Effector CD4-positive, alpha-beta T cell (primary cell): ENCODE results near the gene SND1.
"Not testable (repeated sequence)": the region's sequence is repeated elsewhere in the genome, so short reads cannot be mapped to it uniquely, and the experiment has no call there.

ENCODE experiments used
- DNase-seq: peaks from one replicate; pipeline ENCODE4 v3.0.0-alpha.2; 2020

SND1 gene

DNA sequence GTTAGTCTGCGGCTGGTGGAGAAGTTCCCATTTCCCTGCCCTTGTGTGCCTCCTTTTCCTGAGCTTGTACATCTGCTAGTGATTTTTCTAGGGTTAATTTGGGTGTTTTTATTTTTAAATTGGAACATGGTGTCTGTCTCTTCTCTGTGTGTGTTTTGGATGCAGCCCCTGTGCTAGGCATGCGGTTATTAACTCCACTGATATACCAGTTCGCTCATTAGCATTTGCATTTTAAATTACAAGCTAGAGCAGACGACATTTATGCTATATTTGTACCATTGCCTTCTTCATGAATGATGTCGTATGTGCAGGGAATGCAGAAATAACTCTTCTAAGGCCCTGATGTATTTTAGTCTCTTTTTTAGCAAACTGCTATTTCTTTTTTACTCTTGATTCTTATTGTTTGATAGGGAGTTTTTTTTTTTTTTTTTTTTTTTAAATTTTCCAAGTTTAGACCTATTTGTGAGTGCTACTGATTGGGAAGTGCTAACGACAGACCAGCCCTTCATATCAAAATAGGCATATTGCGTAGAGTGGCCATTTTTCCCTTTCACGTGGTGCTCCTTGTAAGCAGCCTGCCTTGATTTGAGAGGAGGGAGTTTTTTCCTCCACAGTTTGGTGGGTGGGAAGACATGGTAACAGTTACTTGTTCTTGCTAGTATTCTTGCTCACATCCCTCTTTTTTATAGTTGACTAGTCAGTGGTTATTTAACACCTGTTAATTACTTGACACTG, 289.6 kb downstream of the SND1 start:
- DNase-seq, result no peak

DNA sequence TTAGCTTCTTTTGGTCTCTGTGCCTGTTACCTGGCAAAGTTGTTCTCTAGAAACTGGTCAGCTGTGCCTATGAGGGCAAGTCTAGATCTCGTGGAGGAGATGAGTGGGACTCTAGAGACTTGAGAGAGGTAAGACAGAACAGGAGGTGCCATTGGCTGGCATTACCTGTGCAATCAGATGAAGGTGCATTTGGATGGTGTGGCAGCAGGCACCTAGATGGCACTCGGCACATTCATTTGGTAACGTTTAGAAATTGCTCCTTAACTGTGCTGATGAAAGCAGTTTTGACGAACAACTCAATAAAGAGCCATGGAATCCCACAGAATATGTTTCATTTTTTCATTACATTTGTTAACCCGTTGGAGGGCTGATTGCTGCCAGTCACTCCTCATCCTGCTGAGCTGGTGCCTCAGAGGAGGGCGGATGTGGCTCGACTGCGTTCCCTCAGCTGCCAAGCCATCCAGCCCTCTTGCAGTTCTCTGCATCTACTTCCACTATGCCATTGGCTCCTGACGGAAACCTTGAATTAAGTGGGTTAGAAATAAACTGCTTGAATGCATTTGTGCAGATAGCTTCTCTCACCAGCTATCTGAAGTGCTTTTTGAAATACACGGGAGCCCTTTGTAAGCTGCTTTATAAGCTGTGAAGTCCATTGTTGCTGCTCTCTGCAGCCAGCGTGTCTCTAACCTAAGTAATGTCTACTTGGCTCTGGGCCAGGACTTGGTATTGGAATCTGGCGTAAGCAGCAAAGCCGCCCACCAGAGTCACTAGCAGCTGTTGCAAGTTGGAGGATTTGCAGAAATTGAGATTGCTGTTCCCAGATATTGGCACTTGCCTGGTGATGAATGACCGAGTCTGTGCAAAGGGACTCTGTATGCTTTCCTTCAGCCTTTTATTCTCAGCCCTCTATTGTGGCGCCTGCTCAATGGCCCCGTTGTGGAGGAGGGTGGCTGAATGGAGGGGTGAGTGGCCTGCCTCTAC, 291.8 kb downstream of the SND1 start:
- no peak for DNase-seq

GRCh38 chr7:127946111-127946510, 294.1 kb downstream of the SND1 start:
- no peak for DNase-seq

GRCh38 chr7:127946847-127947246, 294.9 kb downstream of the SND1 start:
- DNase-seq, result no peak

DNA sequence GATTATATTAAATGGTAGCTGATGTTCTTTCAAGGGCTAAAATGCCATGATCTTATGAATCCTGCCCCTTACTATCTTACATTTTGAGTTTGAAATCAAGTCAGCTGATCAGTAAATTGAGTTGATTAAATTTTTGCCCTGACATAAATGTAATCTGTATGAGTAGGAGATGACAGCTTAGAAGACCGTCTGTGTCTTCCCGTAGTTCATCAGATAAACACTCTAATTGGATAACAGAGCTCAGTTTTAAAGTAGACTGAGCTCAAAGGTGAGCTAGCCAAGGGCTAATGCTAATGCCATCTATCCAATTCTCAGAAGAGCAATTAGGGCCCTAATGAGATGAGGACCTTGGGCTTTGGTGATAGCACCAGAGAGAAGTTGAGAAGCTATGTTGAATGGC, 296.3 kb downstream of the SND1 start:
- DNase-seq, result no peak

DNA sequence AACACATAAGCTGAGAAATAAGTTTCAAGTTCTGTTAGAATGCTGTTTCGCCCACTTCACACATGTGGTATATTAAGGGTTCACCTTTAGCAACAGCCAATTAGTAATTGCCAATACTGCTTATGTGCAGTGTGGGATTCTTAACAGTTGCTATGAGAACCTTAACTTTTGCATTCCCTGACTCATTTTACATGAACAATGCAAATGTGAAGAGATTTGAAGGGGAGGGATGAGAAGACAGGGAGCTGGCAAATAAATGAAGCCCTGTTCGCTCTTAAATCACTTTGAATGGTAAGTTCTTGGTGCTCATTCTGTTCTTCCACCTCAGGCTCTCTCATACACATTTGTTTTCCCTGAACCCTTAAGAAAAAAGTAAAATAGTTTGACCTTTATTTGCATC, 296.9 kb downstream of the SND1 start:
- DNase-seq, result no peak

GRCh38 chr7:127949769-127950222, 297.8 kb downstream of the SND1 start:
- no peak for DNase-seq

GRCh38 chr7:127950233-127950935, 298.4 kb downstream of the SND1 start:
- no peak for DNase-seq

DNA sequence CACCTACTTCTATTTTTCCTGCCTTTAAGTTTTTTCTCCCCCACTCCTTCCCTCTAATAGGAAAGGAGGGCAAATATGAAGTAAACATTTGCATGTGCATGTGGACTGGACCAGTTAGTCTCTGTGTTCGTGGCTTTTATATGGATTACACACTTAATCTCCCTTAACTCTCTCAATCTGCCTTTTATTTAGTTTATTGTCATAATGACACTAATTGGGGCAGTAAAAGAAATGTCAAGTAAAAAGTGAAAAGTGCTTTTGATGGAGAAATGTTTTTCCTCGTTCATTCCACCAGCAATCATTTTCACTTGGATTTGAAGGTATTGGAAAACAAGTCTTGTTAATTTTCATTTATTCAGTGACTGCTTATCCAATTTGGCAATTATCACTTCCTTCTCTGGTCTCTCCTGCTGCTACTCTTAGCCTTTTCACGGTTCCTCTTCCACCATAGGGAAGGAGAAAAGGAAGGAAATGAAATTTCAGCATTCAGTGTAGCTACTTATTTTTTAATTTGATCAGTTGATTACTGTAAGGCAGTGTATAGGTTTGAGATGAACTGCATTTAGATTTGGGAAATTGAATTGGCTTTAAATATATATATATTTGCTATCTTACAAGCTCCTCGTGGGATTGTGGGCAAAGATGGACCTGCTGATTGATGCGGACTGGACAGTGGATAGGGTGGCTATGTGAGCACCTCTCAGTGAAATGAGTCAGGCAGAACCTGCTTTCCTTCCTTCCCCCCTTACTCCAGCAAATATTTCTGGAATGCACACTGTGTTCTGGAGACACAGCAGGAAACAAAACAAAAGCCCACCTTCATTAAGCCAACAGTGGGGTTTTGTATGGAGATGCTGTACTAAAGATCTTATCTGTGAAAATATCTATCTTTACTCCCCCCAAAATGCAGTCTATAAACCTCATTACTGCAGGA, 301.7 kb downstream of the SND1 start:
- DNase-seq, result no peak

GRCh38 chr7:127954357-127954748, 302.4 kb downstream of the SND1 start:
- DNase-seq, result no peak

- no peak for DNase-seq
Observed at GRCh38 chr7:127955051-127955531, 303.1 kb downstream of the SND1 start.

- no peak for DNase-seq
Observed at GRCh38 chr7:127957886-127958285, 305.9 kb downstream of the SND1 start.

GRCh38 chr7:127959770-127960169, 307.8 kb downstream of the SND1 start:
- no peak for DNase-seq

GRCh38 chr7:127961786-127962453, 309.9 kb downstream of the SND1 start:
- DNase-seq, result no peak

DNA sequence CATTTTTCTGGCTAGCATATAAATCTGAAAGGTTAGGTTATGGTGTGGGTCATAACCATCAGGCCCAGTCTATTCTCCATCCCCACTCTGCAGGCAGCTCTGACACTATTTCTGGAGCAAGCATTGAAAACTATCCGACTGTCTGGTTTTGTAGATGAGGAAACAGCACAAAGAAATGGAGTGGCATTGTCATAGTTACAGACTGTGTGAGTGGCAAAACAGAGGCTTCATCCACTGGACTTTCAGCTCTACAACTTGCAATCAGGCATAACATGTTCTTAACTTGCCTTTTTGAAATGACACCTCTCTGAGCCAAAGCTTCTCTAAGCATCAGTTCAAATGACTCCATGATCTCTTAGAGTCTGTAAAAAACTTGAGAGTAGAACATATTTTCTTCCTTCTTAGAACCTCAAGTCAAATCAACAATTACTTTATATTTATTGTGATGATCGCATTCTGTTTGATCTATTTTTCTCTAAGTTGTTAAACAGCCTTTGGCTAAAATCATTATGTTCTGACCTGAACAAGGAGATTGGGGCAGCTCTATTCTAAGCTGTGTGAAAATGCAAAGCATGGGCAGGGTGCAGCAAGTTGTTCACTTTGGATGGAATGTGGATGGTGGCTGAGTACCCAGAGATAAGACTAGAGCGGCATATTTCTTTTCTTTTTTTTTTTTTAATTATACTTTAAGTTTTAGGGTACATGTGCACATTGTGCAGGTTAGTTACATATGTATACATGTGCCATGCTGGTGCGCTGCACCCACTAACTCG, 310.8 kb downstream of the SND1 start:
- DNase-seq, result no peak

DNA sequence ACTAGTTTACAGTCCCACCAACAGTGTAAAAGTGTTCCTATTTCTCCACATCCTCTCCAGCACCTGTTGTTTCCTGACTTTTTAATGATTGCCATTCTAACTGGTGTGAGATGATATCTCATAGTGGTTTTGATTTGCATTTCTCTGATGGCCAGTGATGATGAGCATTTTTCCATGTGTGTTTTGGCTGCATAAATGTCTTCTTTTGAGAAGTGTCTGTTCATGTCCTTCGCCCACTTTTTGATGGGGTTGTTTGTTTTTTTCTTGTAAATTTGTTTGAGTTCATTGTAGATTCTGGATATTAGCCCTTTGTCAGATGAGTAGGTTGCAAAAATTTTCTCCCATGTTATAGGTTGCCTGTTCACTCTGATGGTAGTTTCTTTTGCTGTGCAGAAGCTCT, 311.9 kb downstream of the SND1 start:
- DNase-seq, result not testable (repeated sequence)

- DNase-seq, result no peak
Observed at GRCh38 chr7:127967281-127967680, 315.3 kb downstream of the SND1 start.

DNA sequence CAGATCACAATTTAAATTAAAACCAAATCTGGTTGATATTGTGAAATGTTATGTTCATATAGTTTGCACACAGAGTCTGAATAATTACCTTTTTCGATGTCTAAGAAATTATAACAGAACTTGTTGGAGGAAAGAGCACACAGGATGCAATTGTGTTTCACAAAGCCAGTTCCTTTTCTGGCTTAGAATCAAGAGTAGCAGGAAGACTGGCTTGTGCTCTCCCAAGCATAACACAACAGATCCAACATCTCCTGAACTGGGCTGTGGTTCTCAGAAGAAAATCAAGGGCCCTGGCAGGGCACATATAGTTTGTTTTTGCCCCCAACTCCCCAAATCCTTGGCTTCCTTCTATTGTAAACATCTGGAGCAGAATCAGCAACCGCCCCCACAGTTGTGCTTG, 316.6 kb downstream of the SND1 start:
- DNase-seq, result no peak

DNA sequence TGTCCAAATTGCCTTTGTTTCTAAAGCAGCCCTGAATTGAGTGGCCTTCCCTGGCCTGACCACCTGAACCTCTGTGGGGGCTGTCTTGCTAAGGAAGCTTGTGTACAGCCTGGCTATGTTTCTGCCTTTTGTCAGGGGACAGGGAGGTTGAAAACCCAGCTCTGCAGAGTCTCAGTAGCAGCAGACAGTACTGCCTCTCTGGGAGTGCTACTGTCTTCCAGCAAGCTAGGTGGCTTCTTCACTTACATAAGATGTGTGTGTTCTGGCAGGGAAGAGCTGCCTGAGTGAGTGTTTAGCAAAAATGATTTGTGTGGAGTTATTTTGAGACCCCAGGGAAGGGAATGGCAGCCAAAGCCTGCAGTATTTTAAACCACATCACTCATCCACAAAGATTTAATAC, 321.8 kb downstream of the SND1 start:
- no peak for DNase-seq

DNA sequence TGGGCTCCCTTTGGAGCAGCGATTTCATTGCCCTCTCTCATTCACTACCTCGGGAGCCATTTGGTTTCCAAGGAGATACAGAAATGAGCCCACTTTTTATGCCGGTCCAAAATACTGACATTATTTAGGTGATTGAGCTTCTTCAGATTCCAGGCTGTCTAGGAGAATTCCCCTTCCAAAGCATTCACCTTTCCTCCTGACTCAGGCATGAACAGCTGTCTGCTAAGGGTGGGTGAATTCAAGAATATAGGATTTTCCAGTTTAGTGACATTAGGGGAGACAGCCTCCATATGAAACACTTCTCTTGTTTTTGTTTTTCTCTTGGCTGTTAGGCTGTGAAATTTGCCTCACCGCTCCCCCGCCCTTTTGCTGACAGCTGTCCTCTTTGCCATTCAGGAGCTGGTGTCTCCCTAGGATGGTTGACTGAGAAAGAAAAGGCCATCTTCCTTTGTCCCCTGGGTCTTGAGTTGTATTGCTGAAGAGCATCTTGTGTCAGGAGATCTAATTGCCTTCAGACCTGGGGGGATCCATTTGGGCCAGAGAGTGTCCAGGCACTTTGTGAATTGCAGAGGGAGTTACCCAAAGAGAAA, 322.5 kb downstream of the SND1 start:
- no peak for DNase-seq
